IMR-90 (cell line): ENCODE data around the gene DDOST. TPM values are rescaled to one million over a fixed set of nuclear protein-coding genes. Genes with fewer than 3 reads are reported as not detected.

ENCODE experiments used
- ATAC-seq: fragments of 200-7000 bp; cut with Tn5 transposase; 2 replicates; pipeline ENCODE4 v1.9.1; 2020; ENCODE audit warnings: low read depth, mild to moderate bottlenecking, moderate library complexity
- BruUV-seq: library from RNA; stranded (reverse); fragments of 400-500 nt; replicated peaks from 2 replicates; lab custom pipeline; 2021; lab: Mats Ljungman, UMichigan
- CTCF ChIA-PET: fragments of 300-600 bp; formaldehyde crosslinking; extraction: SDS; loops from one replicate; lab custom pipeline; 2021; ENCODE audit warnings: antibody characterized with exemption; lab: Yijun Ruan, JAX
- POLR2A ChIA-PET: fragments of 300-600 bp; sonication (Branson Sonifier 250); formaldehyde crosslinking; loops from one replicate; lab custom pipeline; 2022; ENCODE audit warnings: antibody characterized with exemption; ENCODE audit not compliant: unreplicated experiment; lab: Charles Lee
- DNase-seq: peaks from one replicate; pipeline ENCODE4 v3.0.0; 2013
- H2AFZ ChIP-seq: replicated peaks from 2 replicates; pipeline ENCODE3; 2013; ENCODE audit warnings: low read length, mild to moderate bottlenecking; ENCODE audit not compliant: poor library complexity
- H2AK5ac ChIP-seq: 2 replicates; pipeline ENCODE4 v1.6.1; 2013; ENCODE audit warnings: low read depth, low read length, inconsistent platforms
- H2AK9ac ChIP-seq: replicated peaks from 2 replicates; pipeline ENCODE3; 2013; ENCODE audit warnings: mild to moderate bottlenecking, low read depth, low read length, moderate library complexity; ENCODE audit not compliant: poor library complexity
- H2BK120ac ChIP-seq: 2 replicates; pipeline ENCODE4 v1.6.1; 2013; ENCODE audit warnings: low read depth, low read length, inconsistent platforms
- H2BK15ac ChIP-seq: 3 replicates; pipeline ENCODE4 v1.6.1; 2013; ENCODE audit warnings: low read depth, low read length, inconsistent platforms
- H2BK20ac ChIP-seq: 2 replicates; pipeline ENCODE4 v1.6.1; 2013; ENCODE audit warnings: low read depth, mild to moderate bottlenecking, inconsistent platforms, low read length, moderate library complexity
- H2BK5ac ChIP-seq: 2 replicates; pipeline ENCODE4 v1.6.1; 2013; ENCODE audit warnings: mild to moderate bottlenecking, low read depth, low read length, inconsistent platforms; ENCODE audit not compliant: poor library complexity, severe bottlenecking
- H3K14ac ChIP-seq: replicated peaks from 2 replicates; pipeline ENCODE4 v1.6.1; 2013; ENCODE audit warnings: low read depth, low read length, inconsistent platforms
- H3K18ac ChIP-seq: 2 replicates; pipeline ENCODE4 v1.6.1; 2013; ENCODE audit warnings: low read depth, low read length, control low read depth
- H3K23ac ChIP-seq: 2 replicates; pipeline ENCODE4 v1.6.1; 2013; ENCODE audit warnings: low read depth, low read length, inconsistent platforms
- H3K27ac ChIP-seq: 2 replicates; pipeline ENCODE4 v1.5.1; 2013; ENCODE audit warnings: mild to moderate bottlenecking, control low read depth, low read length; ENCODE audit not compliant: insufficient read depth
- H3K27me3 ChIP-seq: 2 replicates; pipeline ENCODE4 v1.6.1; 2013; ENCODE audit warnings: low read length; ENCODE audit not compliant: control insufficient read depth, insufficient read depth
- H3K36me3 ChIP-seq: 2 replicates; pipeline ENCODE4 v1.6.1; 2013; ENCODE audit warnings: low read length, mixed read lengths; ENCODE audit not compliant: control insufficient read depth, insufficient read depth
- H3K4ac ChIP-seq: 2 replicates; pipeline ENCODE4 v1.6.1; 2013; ENCODE audit warnings: low read depth, low read length, inconsistent platforms
- H3K4me1 ChIP-seq: 2 replicates; pipeline ENCODE4 v1.6.1; 2013; ENCODE audit warnings: low read length, mixed read lengths; ENCODE audit not compliant: control insufficient read depth, insufficient read depth
- H3K4me2 ChIP-seq: 2 replicates; pipeline ENCODE4 v1.6.1; 2013; ENCODE audit warnings: low read depth, mild to moderate bottlenecking, control low read depth, low read length, moderate library complexity
- H3K4me3 ChIP-seq: 2 replicates; pipeline ENCODE4 v1.5.1; 2013; ENCODE audit warnings: low read depth, mild to moderate bottlenecking, control low read depth, low read length, moderate library complexity; ENCODE audit not compliant: insufficient read depth
- H3K56ac ChIP-seq: 2 replicates; pipeline ENCODE4 v1.6.1; 2013; ENCODE audit warnings: low read length, inconsistent platforms; ENCODE audit not compliant: insufficient read depth; ENCODE audit errors: extremely low read depth
- H3K79me1 ChIP-seq, 2 experiments: 2 replicates each; pipeline ENCODE4 v1.6.1; 2013; ENCODE audit warnings: low read length in 2 of 2, inconsistent platforms in 1 of 2, low read depth in 1 of 2
- H3K9ac ChIP-seq: 2 replicates; pipeline ENCODE4 v1.6.1; 2013; ENCODE audit warnings: low read depth, low read length, control low read depth
- H3K9me1 ChIP-seq: 2 replicates; pipeline ENCODE4 v1.6.1; 2013; ENCODE audit warnings: low read length, inconsistent platforms; ENCODE audit not compliant: insufficient read depth
- H3K9me3 ChIP-seq: 2 replicates; pipeline ENCODE4 v1.6.1; 2013; ENCODE audit warnings: low read length; ENCODE audit not compliant: control insufficient read depth, insufficient read depth
- H4K20me1 ChIP-seq: 2 replicates; pipeline ENCODE4 v1.6.1; 2013; ENCODE audit warnings: low read length, inconsistent platforms; ENCODE audit not compliant: insufficient read depth
- H4K5ac ChIP-seq: 2 replicates; pipeline ENCODE4 v1.6.1; 2013; ENCODE audit warnings: mild to moderate bottlenecking, low read depth, low read length, control low read depth
- H4K8ac ChIP-seq, 2 experiments: 2 replicates each; pipeline ENCODE4 v1.6.1; 2013; ENCODE audit warnings: low read depth in 2 of 2, low read length in 2 of 2, control low read depth in 1 of 2, inconsistent platforms in 1 of 2
- H4K91ac ChIP-seq: 2 replicates; pipeline ENCODE4 v1.6.1; 2013; ENCODE audit warnings: low read depth, low read length, inconsistent platforms; ENCODE audit not compliant: insufficient read depth
- BHLHE40 ChIP-seq: fragments of 150-350 bp; IDR thresholded peaks from 2 replicates; pipeline ENCODE4 v1.6.1; 2016; ENCODE audit warnings: mild to moderate bottlenecking, low read depth, low read length
- CEBPB ChIP-seq: IDR thresholded peaks from 2 replicates; pipeline ENCODE4 v1.6.1; 2012; ENCODE audit warnings: low read depth, low read length, improper control_type of control experiment
- CHD1 ChIP-seq: IDR thresholded peaks from 2 replicates; pipeline ENCODE4 v1.6.1; 2012; ENCODE audit warnings: low read depth, low read length, improper control_type of control experiment
- CTCF ChIP-seq: conservative IDR thresholded peaks from 2 replicates; pipeline ENCODE4 v1.5.1; 2012; ENCODE audit warnings: mild to moderate bottlenecking, low read depth, low read length, improper control_type of control experiment
- ELK1 ChIP-seq: fragments of 150-350 bp; IDR thresholded peaks from 2 replicates; pipeline ENCODE4 v1.6.1; 2016; ENCODE audit warnings: low read depth, mild to moderate bottlenecking, low read length, moderate library complexity, borderline replicate concordance
- FOS ChIP-seq: fragments of 150-350 bp; IDR thresholded peaks from 2 replicates; pipeline ENCODE4 v1.6.1; 2016; ENCODE audit warnings: low read depth, low read length
- MAFK ChIP-seq: IDR thresholded peaks from 2 replicates; pipeline ENCODE4 v1.6.1; 2012; ENCODE audit warnings: low read depth, low read length, improper control_type of control experiment
- MAZ ChIP-seq: IDR thresholded peaks from 2 replicates; pipeline ENCODE4 v1.6.1; 2012; ENCODE audit warnings: low read depth, mild to moderate bottlenecking, low read length, improper control_type of control experiment, moderate library complexity, borderline replicate concordance
- NFE2L2 ChIP-seq: fragments of 150-350 bp; IDR thresholded peaks from 2 replicates; pipeline ENCODE4 v1.6.1; 2016; ENCODE audit warnings: low read depth, mild to moderate bottlenecking, low read length
- POLR2A ChIP-seq: IDR thresholded peaks from 2 replicates; pipeline ENCODE4 v1.6.1; 2012; ENCODE audit warnings: mild to moderate bottlenecking, low read depth, low read length
- RFX5 ChIP-seq: IDR thresholded peaks from 2 replicates; pipeline ENCODE4 v1.8.0; 2012; ENCODE audit warnings: low read depth, mild to moderate bottlenecking, low read length, moderate library complexity
- USF2 ChIP-seq: fragments of 150-350 bp; IDR thresholded peaks from 2 replicates; pipeline ENCODE4 v1.6.1; 2017; ENCODE audit warnings: mild to moderate bottlenecking, antibody characterized with exemption, low read length, low read depth
- WGBS, 2 experiments: methylation state at CpG; one replicate each; pipeline versions ENCODE4 v1.1.5 to v1.1.7; 2013; ENCODE audit warnings: missing lambda C conversion rate in 2 of 2; ENCODE audit not compliant: insufficient read length in 1 of 2; ENCODE audit errors: extremely low coverage in 2 of 2; 5-methylcytosine and 5-hydroxymethylcytosine counted together
- dilution Hi-C: fragments of 300-500 bp; cut with HindIII; formaldehyde crosslinking; loops from one replicate; pipeline ENCODE4 v1.14.3; 2018; ENCODE audit warnings: low sequenced_read_pairs; ENCODE audit not compliant: unreplicated experiment
- in situ Hi-C: fragments of 300-500 bp; cut with MboI; formaldehyde crosslinking; loops from 3 replicates; pipeline ENCODE4 v1.14.3; 2019; ENCODE audit warnings: low sequenced_read_pairs, inconsistent platforms, mixed read lengths
- intact Hi-C: fragments of 100-400 bp; cut with micrococcal nuclease; formaldehyde crosslinking; loops from 2 replicates; pipeline ENCODE4 v1.10.0; 2022
- polyA plus RNA-seq, 3 experiments: library from polyadenylated mRNA; depleted of rRNA; stranded (reverse); fragments of >200 nt; gene quantifications; 2 replicates each; pipeline ENCODE4 v1.2.3, GENCODE V29; 2012; ENCODE audit warnings: low replicate concordance in 1 of 3
- total RNA-seq: library from RNA; depleted of rRNA; stranded (reverse); fragments of >200 nt; gene quantifications from 2 replicates; pipeline ENCODE4 v1.2.3, GENCODE V29; 2012

Gene DDOST
- total and polyA plus RNA-seq, 2 of the 4 experiments (the other 2 are of a cell fraction): 179 to 477 TPM

- Histone ChIP-seq H3K27ac (peak overlapping the region; percentile 88), H4K8ac (peak overlapping the region; percentile 96 to 97), H3K4me3 (peak overlapping the region; percentile 52), H2AK5ac (peak overlapping the region; percentile 98), H3K4ac (peak overlapping the region; percentile 98), H3K56ac (peak overlapping the region; percentile 92), H3K9me3 (no peaks in the 10 kb centered on the region), H3K4me1 (peaks cover 14% of the 10 kb centered on the region), H4K91ac (peak overlapping the region; percentile 99), H3K9me1 (peaks cover 13% of the 10 kb centered on the region), H3K36me3 (no peaks in the 10 kb centered on the region), H2BK15ac (peak overlapping the region; percentile 94; the same call in 2 of the 3 replicates), H3K14ac (peak overlapping the region; percentile 96), H2AK9ac (peak overlapping the region; percentile 98), H3K9ac (peak overlapping the region; percentile 77), H3K79me1 (peaks cover 15 to 35% of the 10 kb centered on the region in 2 experiments), H3K27me3 (no peaks in the 10 kb centered on the region), H2BK5ac (peak overlapping the region; percentile 99), H3K18ac (peak overlapping the region; percentile 65), H4K20me1 (no peaks in the 10 kb centered on the region), H3K4me2 (peak overlapping the region; percentile 88), H4K5ac (peak overlapping the region; percentile 67), H2BK120ac (peak overlapping the region; percentile 98), H3K23ac (peak overlapping the region; percentile 81; the same call in 1 of the 2 replicates), H2BK20ac (peak overlapping the region; percentile 98), H2AFZ (peak overlapping the region; percentile 94)
- ChIA-PET CTCF (interaction anchor here (0.6 to 1.6 kb wide), 21 partner anchors 10 to 672 kb away, joined by 3 to 17 read pairs (median 3); partner anchors contain the start of genes HP1BP3, KIF17 and SH2D5), POLR2A (interaction anchor here (0.6 kb wide), 1 partner anchor 104 kb away, joined by 4 read pairs; no protein-coding TSS in a partner anchor)
- WGBS, 2 experiments: 0% methylated on average over 7 of the region's 46 CpGs; no CpG with 5 or more reads in 1 of the 2 experiments
- in situ Hi-C loops: loop anchor here (5.0 to 25.0 kb wide), 2 partner anchors 501 to 666 kb away; no protein-coding TSS in a partner anchor
- no TSS peak for BruUV-seq
- ATAC-seq (peak; percentile 92), DNase-seq (peak; percentile 94)
- intact Hi-C loops: loop anchor here (1.0 to 5.0 kb wide), 8 partner anchors 36 to 671 kb away; partner anchors contain the start of genes EIF4G3, HP1BP3 and SH2D5
- dilution Hi-C loops: no loop called here
- TF ChIP-seq CEBPB: no peak
- TF ChIP-seq NFE2L2: no peak
- no peak for TF ChIP-seq ELK1
- peak; percentile 100 for TF ChIP-seq BHLHE40
- TF ChIP-seq POLR2A: no peak
- TF ChIP-seq FOS: no peak
- TF ChIP-seq CHD1: no peak
- TF ChIP-seq MAZ: peak; percentile 87
- TF ChIP-seq RFX5: no peak
- no peak for TF ChIP-seq MAFK
- peak; percentile 97 for TF ChIP-seq USF2
- TF ChIP-seq CTCF: peak; percentile 82
Measured at GRCh38 chr1:20696397-20697333, 35.5 kb upstream of the DDOST start.
